ENCODE data around the gene C3orf20. TPM values are rescaled to one million over a fixed set of nuclear protein-coding genes. Genes with fewer than 3 reads are reported as not detected.
"Not testable (repeated sequence)": the region's sequence is repeated elsewhere in the genome, so short reads cannot be mapped to it uniquely, and the experiment has no call there.

C3orf20 gene
- total RNA-seq, 1 donor from 2014 or later: 0.16 TPM

DNA sequence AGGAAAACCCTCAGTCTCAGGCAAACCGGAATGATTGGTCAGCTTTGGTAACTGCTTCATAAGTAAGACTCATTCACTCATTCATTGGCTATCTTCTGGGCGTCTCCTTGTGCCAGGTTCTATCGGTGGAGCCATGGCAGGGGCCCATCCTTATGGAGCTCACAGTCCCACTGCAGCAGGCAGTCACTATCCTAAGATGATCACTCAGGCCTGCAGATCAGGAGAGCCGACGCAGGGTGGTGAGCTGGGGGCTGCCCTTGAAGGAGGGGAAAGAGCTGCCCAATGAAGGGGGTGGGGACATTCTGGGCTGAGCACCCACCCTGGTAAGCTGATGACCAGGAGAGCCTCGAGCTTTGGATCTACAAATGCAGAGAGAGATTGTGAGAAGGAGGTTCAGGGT is 123.3 kb downstream of the C3orf20 start:
- no peak for DNase-seq

DNA sequence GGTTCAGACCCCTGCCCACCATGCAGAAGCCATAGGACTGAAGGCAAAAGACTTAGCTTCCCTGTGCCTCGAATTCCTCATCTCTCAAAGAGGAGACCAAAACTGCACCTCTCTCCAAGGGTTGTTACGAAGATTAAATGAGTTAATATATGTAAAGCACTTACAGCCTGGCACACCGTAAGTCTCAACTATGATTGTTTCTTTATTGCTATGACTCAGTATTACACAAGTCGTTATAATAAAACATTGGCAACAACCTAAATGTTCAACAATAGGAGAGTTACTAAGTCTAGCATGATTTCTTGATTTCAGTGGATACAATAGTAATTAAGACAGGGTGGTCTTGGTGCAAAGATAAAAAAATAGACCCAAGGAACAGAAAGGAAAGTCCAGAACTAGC is 124.2 kb downstream of the C3orf20 start:
- no peak for DNase-seq

DNA sequence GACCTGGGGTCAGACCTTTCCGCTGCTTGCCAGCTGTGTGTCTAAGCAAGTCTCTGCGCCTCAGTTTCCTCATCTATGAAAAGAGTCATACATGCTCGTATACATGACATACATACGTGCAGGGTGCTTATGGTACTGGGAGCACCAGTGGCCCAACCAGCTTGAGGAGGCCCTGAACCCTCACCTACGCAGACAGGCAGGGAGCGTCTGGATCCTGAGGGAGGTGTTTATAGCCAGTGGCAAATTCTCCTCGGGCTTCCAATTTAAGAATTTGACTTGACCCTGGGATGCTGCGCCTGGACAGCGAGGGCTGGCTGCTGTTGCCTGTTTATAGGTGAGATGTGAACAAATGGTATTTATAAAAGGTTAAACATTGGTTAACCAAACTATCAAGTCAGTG is 126.1 kb downstream of the C3orf20 start:
- no peak for DNase-seq

DNA sequence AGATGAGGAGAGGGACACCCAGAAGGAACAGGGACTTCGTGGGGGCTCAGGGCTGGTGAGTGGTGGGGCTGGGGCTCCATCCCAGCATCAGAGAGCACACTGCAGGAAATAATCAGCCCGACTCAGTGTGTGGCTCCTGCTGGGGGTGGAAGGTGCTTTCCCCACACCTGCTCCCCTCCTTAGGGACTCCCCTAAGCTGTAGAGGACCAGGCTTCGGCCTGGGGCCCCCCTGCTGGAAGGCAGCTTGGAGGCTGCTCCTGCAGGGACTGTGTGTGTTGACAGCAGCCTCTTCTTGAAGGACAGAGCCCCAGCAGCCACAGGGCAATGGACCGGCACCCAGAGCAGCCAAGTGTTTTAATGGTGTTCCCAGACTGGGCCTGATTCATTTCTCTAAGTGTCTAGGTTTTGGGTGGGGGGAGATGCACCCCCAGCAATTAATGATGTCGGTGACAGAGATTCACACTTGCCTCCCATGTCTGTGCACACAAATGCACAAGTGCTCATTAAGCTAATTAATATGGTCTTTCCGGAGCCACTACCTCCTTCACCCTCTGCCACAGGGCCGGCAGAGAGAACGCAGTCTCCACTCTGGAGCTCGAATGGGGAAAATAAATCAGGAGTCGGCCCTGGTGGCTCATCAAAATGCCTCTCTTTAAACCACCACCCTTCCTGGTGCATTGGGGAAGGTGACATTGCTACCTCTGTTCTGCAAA is 126.9 kb downstream of the C3orf20 start:
- no peak for DNase-seq

DNA sequence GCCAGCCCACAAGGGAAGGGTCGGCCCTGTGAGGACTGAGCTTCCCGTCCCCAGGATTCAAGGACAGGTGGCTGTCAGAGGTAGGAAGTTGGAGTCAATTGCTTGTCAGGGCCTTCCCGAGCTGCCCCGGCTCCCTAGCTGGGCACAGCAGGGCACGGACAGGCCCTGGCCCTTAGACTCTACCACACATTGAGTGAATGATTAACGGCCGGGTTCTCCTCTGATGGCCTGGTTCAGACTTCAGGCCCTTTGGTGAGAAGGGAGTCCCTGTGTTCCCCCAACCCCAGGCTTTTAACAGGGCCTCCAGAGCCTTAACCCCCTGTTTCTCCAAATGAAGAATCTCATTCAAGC is 127.4 kb downstream of the C3orf20 start:
- DNase-seq: no peak

DNA sequence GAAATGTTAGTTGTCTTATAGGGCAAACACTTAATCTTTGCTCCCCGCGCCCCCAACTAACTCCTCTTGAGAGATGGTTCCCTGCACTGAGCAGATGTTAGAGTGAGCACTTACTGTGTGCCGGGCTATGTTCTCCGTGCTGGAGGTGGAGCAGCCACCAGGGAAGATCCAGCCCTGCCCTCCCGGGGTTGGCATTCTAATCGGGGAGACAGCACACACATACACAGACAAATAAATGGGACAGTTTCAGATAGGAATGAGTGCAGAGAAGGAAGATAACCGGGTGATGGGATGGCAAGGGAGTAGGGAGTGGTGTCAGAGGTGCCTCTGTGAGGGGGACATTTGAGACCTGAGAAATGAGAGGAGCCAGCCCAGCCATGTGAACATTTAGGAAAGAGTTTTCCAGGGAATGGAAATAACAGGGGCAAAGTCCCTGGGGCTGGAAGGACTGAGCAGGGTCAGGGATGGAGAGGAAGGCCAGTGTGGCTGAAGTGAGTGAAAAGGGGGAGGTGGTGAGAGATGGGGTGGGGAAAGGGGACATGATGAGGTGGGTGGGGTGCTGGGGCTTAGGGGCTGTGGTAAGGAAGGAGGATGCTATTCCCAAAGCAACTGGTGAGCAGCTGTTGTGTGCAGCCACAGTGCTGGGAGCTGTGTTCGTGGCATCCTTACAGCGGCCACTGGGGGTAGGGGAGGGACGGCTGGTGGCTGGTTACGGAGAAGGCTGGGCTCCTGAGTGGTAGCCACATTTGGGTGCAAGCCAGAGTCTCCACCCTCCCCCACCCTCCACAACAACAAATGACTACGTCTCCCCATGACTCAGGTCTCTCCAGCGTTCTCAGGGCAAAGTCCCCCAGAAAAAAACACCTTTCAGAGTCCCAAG is 128.4 kb downstream of the C3orf20 start:
- DNase-seq: no peak

DNA sequence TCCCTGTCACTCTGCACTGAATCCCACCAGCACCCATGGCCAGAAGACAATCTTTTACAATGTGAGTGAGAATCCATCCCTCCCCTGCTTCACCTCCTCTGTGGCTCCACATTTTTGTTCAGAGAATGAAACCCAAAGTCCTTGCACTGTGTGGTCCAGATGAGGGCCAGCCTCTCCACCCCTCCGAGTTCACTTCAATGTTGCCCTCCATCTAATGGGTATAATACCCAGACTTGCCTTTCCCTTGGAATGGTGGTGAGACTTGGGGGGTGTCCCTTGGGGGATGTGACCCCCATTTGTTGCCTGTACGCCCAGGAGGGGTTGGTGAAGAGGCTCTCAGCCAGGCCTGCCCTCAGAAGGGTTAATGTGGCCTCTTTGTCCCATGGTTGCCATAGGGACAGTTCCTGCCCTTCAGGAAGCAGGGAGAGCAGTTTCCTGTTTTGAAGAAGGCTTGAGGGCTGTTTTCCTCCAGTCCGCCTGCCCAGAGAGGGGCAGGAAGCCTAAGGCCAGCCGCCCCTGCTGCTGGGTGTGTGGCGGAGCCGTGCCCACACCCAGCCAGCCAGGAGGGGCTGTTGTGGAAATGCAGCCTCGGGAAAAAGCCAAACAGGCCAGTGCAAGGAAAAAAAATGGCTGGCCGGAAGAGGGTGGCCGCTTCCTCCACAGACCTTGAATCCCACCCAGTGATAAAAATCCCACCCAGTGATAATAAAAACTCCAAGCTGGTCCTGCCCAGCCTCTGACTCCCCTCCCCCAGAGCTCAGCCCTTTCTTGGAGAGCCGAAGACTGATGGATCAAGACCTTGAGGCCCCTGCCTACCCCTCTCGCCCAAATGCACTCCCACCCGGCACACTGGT is 129.3 kb downstream of the C3orf20 start:
- no peak for DNase-seq

DNA sequence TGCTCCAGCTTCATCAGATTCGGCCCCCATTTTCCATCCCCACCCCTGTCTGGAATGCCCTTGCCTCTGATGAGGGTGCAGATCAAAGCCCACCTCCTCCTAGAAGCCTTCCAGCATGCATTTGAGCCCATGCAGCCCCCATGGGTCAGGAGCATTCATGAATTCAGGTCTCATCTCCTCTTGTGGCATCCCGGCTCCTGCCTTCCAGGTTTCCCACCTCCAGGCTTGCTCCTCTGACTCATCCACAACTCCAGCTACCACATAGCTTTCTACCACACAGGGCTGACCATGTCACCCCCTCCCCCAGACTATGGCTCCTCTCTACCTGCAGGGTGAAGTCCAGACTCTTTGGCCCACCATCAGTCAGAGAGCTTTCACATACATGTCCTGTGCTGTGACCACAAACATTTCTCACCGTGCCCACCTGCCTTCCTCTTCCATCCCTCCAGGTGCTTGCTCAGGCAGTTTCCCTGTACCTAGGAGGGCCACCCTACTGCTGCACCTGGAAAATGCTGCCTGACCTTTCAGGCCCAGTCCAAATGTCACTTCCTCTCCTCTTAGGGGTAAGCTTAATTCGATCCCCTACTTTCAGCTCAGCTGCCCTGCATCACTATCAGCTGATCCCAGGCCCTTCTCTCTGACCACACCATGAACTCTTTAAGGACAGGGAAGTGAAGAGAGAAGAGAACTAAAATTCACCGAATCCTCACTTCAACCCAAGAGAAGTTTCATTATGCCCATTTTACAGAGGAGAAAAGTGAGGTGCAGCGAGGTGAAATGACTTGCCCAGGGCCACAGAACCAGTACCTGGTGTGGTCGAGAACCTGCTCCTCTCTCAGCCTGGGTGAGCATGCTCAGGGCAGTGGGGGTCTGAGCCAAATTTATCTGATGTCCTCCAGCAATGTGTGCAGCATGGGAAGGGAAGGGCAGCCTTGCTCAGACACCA is 130.2 kb downstream of the C3orf20 start:
- no peak for DNase-seq

DNA sequence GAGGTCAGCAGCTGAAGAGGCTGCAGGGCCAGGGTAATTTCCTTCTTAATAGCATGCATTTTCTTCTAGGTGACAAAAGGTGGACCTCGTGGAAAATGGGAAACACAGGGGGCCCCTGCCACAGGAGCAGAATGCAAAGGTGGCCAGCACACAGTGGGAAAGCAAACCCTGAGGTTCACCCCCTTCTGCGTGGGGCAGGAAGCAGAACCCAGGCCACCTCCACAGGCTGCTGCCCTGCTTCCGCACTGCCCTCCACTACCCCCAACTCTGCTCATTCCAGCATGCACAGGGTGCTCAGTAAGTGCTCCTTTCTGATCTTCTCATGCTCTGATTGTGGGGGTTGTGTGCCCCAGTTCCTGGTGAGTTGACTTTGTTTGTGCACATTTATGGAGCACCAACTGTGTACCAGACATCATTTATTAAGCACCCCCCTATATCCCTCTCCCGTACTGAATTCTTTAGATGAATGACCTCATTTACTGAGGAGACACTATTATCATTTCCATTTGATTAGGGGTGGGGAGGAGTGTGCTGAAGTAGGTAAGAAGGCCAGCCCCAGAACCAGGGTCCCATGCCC is 131.1 kb downstream of the C3orf20 start:
- DNase-seq: no peak

DNA sequence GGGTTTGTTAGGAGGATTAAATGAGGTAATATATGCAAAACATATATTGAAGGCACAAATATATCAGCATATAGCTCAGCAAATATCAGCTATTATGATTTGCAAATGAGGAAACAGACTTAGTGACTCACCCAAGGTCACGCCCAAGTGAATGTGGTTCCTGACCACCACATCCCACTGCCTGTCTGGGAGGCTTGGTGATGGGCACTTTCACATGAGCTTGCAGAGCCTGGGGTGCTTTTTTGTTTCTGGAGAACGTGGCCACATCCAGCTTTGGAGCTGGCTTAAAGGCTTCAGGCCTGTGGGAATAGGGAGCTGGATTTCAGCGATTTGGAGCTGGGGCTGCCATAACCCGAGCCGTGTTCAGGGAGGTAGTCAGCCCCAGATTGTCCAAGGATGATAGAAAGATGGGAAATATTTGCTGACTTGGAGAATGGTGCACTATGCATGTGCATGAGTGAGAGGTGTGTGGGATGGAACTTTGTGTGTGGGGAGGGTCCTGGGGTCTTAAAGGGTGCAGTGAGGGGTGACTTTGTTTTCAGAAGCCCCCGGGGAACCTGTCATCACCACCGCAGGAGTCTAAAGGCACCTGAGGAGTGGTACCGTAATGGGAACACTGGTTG is 131.8 kb downstream of the C3orf20 start:
- no peak for DNase-seq

DNA sequence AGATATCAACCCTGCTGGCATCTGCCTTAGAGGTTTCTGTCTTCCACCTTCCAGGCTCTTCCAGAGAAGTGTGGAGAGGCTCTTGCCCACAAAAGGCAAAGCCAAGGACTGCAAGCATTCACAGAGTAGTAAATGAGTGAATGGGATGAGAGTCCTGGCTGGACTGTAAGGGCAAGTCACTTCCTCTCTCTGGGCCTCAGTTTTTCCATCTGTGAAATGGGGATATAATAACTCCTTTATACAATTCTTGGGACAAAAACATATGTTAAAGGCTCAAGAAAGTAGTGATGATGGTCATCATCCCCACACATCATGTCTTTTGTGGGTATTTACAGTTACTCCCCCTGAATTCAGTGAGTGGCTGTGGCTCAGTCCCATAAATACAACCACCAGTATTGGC is 133.1 kb downstream of the C3orf20 start:
- DNase-seq: no peak

DNA sequence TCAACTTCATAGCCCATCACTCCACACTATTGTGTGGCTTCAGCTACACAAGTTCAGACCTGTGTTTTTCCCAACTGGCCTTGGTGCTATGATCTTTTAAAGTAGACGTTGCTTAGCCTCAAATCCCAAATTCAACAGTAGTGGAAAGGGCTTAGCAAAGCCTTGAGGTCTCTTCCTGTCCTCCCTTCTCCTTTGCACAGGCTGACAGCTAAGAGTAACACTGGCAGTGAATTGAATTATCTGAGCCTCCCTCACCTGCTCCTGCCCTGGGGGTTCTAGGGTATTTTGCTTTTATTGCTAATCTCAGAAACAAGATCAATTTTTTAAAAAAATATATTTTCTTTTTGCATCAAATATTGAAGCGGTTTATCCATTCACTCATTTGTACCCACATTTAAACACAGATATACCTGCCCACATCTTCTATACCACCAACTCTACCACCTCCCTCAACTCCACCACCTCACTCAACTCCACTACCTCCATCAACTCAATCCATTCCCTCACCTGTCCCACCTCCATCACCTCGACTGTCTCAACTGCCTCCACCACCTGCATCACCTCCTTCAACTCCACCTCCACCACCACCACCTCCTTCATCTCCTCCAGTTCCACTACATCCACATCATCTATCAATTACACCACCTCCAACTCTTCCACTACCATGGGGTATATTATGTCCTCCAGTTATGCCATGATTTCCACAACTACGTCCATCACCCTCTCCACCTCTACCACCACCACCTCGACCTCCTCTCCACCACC is 133.7 kb downstream of the C3orf20 start:
- no peak for DNase-seq

DNA sequence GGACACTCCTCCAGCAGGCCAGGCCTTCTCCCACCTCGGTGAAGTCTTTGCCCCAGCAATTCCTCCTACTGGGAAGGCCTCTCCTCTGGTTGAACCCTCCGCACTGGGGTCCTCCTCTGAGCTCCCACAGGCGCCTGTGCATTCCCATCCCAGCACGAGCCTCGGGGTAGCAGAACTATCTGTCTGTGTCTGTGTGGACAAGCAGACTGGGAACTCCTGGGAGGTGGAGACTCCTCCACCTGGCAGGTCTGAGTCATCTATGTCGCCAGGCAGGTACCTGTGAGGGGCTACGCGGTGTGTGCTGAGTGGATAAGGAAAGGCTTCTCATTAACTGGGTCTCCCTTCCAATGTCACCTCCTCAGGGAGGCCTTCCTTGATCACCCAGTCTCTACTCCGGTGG is 134.7 kb downstream of the C3orf20 start:
- DNase-seq: not testable (repeated sequence)

DNA sequence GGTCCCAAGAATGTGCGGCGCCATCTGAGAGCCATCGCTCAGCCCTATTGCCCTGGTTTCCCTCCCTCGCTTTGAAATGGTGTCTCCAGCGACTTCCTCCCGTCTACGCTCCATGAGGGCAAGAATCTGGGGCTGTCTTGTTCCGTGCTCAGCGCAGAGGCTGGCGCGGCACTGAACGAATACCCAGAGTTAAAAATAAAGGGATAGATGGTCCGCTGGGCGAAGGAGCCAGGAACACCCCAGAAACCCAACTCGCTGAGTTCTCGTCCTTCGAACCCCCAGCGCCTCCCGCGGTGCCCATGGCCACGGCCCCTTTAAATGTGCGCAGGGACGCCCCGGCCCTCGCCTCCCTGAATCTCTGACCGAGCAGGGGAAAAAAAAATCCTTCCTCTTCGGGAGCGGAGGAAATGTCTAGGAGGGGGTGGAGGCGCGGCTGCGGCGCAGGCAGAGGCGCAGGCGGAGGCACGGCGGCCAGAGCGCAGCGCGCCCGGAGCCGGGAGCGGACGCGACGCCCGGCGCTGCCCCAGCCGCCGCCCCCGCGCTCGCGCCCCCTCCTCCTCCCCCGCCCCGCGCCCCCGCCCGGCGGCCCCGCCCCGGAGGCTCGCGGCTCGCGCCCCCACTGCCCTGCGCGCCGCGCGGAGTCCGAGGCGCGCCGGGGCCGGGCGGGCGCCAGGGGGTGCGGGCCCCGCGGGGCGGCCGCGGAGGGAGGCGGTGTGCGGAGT is 135.3 kb downstream of the C3orf20 start:
- no peak for DNase-seq

DNA sequence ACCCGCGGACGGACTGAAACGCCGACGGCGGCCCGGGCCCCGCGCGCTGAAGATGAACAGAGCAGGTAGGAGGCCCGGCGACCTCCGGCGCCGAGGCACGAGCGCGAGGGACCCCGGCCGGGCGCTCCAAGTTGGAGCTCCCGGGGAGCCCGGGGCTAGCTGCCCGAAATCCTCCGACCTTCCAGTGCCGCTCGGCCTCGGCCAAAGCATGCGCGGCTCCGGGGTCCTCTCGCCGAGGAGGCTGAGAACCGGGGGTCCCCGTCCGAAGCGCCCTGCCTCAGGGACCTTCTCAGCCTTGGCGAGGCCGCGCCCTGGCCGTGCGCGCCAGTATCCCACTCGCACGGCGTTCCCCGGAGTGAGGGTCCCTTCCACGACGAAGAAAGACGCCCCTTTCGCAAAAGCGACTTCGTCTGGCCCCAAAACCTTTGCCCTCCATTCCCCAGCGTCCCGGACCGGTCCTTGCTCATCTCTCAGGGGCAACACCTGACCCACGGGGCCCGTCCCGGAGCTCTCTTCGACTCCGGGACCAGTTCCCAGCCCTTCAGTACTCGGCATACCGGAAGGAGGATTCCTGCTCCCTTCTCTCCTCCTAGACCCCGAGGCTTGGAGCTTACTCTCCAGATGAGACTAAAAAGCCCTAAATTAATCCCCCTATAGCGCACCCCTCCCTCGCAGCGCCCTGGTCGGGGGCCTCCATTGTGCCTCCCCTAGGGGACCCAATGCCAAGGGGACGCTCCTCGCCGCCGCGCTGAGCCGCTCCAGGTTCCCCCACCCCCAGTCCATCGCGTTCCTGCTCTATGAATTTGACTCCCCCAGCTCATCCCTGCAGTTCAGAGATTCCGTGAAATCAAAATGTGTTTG is 136.1 kb downstream of the C3orf20 start:
- DNase-seq: no peak

DNA sequence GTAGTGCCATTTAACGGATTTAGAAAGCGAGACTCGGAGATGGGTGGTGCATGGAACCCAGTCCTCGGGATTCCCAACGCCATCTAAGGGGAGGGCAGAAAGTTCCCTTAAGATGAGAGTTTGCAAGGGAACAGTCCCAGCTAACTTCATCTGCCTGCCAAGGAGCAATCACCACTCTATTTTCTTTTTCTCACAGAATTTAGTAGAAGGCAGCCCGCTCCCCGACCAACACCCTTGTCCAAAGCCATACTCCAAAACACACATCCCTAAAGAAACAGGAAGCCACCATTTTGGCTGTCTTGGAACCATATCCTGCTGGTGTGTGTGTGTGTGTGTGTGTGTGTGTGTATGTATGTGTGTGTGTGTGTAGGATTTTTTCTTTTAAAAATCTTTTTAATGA is 136.7 kb downstream of the C3orf20 start:
- no peak for DNase-seq

DNA sequence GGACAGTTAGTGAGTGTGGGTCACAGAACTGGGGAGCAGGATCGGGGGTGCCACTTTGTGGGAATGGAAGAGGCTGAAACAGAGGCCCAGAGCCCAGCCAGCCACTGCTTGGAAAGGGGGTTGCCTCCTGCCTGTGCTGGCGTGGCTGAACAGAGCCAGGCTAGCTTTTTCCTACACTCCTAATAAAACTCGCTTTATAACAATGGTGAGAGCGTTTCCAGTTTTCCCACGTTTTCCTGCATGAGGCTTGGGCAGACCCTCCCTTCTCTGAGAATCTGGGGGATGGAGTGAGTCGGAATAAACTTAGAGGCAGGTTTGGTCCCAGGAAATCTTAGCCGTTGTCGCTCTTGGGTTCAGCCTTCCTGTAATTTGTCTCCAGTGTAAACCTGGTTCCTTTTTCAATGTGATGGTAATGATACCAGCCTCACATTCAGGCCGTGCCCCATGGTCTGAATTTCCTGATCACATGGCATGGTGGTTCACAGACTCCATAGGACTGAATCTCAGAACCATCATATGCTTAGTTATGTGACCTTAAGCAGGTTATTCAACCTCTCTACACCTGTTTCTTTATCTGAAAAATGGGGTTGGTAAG is 137.4 kb downstream of the C3orf20 start:
- DNase-seq: no peak

DNA sequence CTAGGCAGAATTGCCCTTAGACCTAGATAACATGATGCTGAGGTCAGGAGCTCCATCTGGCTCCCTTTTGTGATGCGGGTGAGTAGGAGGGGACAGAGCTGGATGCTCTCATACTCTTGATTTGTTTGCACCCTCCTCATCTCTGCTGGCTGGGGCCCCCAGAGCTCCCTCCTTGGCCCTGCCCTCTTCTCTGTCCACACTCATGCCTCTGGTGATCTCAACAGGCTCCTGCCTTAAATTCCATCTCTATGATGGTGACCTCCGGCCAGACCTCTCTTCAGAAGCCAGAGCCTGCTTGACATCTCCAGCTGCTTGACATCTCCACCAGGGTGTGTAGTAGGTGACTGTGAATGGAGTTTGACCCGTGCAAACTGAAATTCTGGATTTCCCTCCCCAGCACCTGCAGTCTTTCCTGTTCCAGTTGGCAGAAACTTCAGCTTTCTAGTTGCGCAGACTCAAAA is 139.5 kb downstream of the C3orf20 start:
- DNase-seq: no peak

Data from occipital lobe (tissue), 2 donors.